NB4 (cell line): Measurements from ENCODE around the gene CNTNAP2.

Experiments used
- DNase-seq: peaks from one replicate; pipeline ENCODE4 v3.0.0; 2010; ENCODE audit warnings: low read depth
- H3K4me3 ChIP-seq: one replicate; pipeline ENCODE4 v1.5.1; 2011; ENCODE audit warnings: mild to moderate bottlenecking, low read depth, low read length, moderate library complexity
- CTCF ChIP-seq: IDR thresholded peaks from one replicate; pipeline ENCODE4 v1.5.1; 2012; ENCODE audit warnings: low read depth, low read length
- MAX ChIP-seq: IDR thresholded peaks from 2 replicates; pipeline ENCODE4 v1.6.1; 2011; ENCODE audit warnings: low read depth, low read length
- MYC ChIP-seq: IDR thresholded peaks from 2 replicates; pipeline ENCODE4 v1.6.1; 2011; ENCODE audit warnings: low read depth, low read length
- POLR2A ChIP-seq: IDR thresholded peaks from 2 replicates; pipeline ENCODE4 v1.6.1; 2011; ENCODE audit warnings: mild to moderate bottlenecking; ENCODE audit not compliant: insufficient read length; ENCODE audit errors: extremely low read depth

CNTNAP2 gene

DNA sequence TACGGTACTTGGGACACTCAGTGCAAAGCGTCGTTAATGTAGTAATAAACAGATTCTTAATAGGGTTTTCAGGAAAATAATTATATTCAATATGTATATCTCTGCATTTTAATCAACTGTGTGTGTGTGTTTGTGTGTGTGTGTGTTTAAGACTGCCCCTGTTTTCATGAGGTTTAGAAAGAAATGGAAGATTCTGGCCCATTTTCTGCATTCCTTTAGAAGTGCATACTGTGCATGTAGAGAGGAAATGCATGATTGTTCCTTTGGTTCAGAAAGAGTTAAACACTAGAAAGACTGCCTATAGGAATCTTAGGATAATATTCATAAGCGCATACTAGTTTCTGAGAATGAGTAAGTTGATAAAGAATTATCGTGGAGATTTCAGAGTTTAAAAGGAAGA is 975 bp downstream of the CNTNAP2 start:
- H3K4me3 ChIP-seq: no peak overlapping the region
- TF ChIP-seq CTCF (no peak), POLR2A (no peak), MYC (no peak), MAX (no peak)
- DNase-seq: no peak

DNA sequence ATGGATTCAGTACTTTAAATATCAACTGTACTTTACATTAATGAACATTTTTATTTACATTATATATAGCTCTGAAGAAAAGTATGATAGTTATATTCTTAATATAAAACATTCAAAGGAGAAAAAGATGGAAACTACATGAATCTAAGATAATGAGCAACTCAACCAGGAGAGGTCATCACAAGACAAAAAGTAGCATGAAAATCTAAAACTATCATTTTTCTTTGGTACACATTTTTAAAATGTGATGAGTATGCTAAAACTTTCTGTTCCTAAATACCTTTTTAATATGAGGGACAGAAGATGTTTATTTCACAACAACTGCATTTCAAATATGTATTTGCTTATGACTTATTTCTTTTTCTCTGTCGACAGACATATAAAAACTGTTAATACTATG is 2.4 kb downstream of the CNTNAP2 start:
- TF ChIP-seq MAX (no peak), MYC (no peak), CTCF (no peak), POLR2A (no peak)
- H3K4me3 ChIP-seq: no peak overlapping the region
- DNase-seq: no peak

DNA sequence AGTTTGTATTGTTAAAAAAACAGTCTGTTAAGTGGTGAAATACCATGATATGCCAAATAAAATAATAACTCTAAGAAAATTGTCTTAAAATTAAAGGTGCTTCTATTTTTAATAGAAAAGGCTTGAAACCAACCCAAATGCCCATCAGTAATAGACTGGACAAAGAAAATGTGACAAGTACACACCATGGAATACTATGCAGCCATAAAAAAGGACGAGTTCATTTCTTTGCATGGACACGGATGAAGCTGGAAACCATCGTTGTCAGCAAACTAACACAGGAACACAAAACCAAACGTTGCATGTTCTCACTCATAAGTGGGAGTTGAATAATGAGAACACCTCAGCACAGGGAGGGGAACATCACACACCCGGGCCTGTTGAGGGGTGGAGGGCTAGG is 7.1 kb downstream of the CNTNAP2 start:
- no peak for DNase-seq
- no peak overlapping the region for H3K4me3 ChIP-seq
- TF ChIP-seq MAX: no peak
- TF ChIP-seq POLR2A: no peak
- TF ChIP-seq CTCF: no peak
- no peak for TF ChIP-seq MYC

- no peak for TF ChIP-seq MAX
- no peak for TF ChIP-seq MYC
- TF ChIP-seq CTCF: no peak
- TF ChIP-seq POLR2A: no peak
- DNase-seq: no peak
- H3K4me3 ChIP-seq: no peak overlapping the region
These were observed 10.3 kb downstream of the CNTNAP2 start for GRCh38 chr7:146126767-146127509.

- TF ChIP-seq MYC (no peak), CTCF (no peak), POLR2A (no peak), MAX (no peak)
- H3K4me3 ChIP-seq: no peak overlapping the region
- no peak for DNase-seq
These were observed 12.7 kb downstream of the CNTNAP2 start for GRCh38 chr7:146129296-146129695.

- H3K4me3 ChIP-seq: no peak overlapping the region
- no peak for TF ChIP-seq MYC
- TF ChIP-seq CTCF: no peak
- no peak for TF ChIP-seq POLR2A
- TF ChIP-seq MAX: no peak
- no peak for DNase-seq
These were observed 13.4 kb downstream of the CNTNAP2 start for GRCh38 chr7:146129997-146130396.
